Mesendoderm (in vitro differentiated cells): ENCODE measurements around the gene TRAPPC10.

ENCODE experiments used
- DNase-seq: peaks from one replicate; pipeline ENCODE4 v3.0.0; 2013
- H2AK5ac ChIP-seq: 2 replicates; pipeline ENCODE4 v1.6.1; 2013; ENCODE audit warnings: low read length, inconsistent platforms
- H2BK120ac ChIP-seq: 2 replicates; pipeline ENCODE4 v1.6.1; 2013; ENCODE audit warnings: low read depth, mild to moderate bottlenecking, low read length, moderate library complexity, mixed read lengths
- H2BK15ac ChIP-seq: replicated peaks from 2 replicates; pipeline ENCODE4 v1.6.1; 2013; ENCODE audit warnings: low read depth, mild to moderate bottlenecking, moderate library complexity
- H2BK5ac ChIP-seq: 2 replicates; pipeline ENCODE4 v1.6.1; 2013; ENCODE audit warnings: low read length, inconsistent platforms
- H3K18ac ChIP-seq: 2 replicates; pipeline ENCODE4 v1.6.1; 2013; ENCODE audit warnings: mild to moderate bottlenecking, low read length, mixed read lengths
- H3K23ac ChIP-seq: one replicate; pipeline ENCODE4 v1.6.1; 2013; ENCODE audit warnings: low read length
- H3K27ac ChIP-seq: 2 replicates; pipeline ENCODE4 v1.5.1; 2013; ENCODE audit warnings: low read depth, mild to moderate bottlenecking, inconsistent platforms, low read length, moderate library complexity
- H3K27me3 ChIP-seq: 2 replicates; pipeline ENCODE4 v1.6.1; 2013; ENCODE audit warnings: low read length, control low read depth, mild to moderate bottlenecking, inconsistent platforms; ENCODE audit not compliant: insufficient read depth, poor library complexity
- H3K36me3 ChIP-seq: 2 replicates; pipeline ENCODE4 v1.6.1; 2013; ENCODE audit warnings: low read length, inconsistent platforms; ENCODE audit not compliant: control insufficient read depth, insufficient read depth
- H3K4ac ChIP-seq: one replicate; pipeline ENCODE4 v1.6.1; 2013; ENCODE audit warnings: low read depth, mild to moderate bottlenecking, low read length, moderate library complexity
- H3K4me1 ChIP-seq: 2 replicates; pipeline ENCODE4 v1.6.1; 2013; ENCODE audit warnings: low read depth, low read length, inconsistent platforms; ENCODE audit not compliant: control insufficient read depth
- H3K4me2 ChIP-seq: 2 replicates; pipeline ENCODE4 v1.6.1; 2013; ENCODE audit warnings: low read length
- H3K4me3 ChIP-seq: 2 replicates; pipeline ENCODE4 v1.5.1; 2013; ENCODE audit warnings: mild to moderate bottlenecking, low read length
- H3K56ac ChIP-seq: one replicate; pipeline ENCODE4 v1.6.1; 2013; ENCODE audit warnings: low read length
- H3K79me1 ChIP-seq: 2 replicates; pipeline ENCODE4 v1.6.1; 2013; ENCODE audit warnings: low read length, inconsistent platforms
- H3K79me2 ChIP-seq: 2 replicates; pipeline ENCODE4 v1.6.1; 2013; ENCODE audit warnings: mild to moderate bottlenecking, low read length; ENCODE audit not compliant: control insufficient read depth, insufficient read depth
- H3K9ac ChIP-seq: 2 replicates; pipeline ENCODE4 v1.6.1; 2013; ENCODE audit warnings: low read length, inconsistent platforms
- H4K5ac ChIP-seq: one replicate; pipeline ENCODE4 v1.6.1; 2013; ENCODE audit warnings: low read length
- H4K8ac ChIP-seq: one replicate; pipeline ENCODE4 v1.6.1; 2013; ENCODE audit warnings: low read depth, mild to moderate bottlenecking, control low read depth, low read length, moderate library complexity
- WGBS: extraction: QIAGEN DNeasy Blood & Tissue Kit; methylation state at CpG from one replicate; pipeline ENCODE4 v1.1.7; 2013; ENCODE audit warnings: low lambda C conversion rate, missing lambda C conversion rate; ENCODE audit not compliant: insufficient coverage; ENCODE audit errors: extremely low coverage; 5-methylcytosine and 5-hydroxymethylcytosine counted together

The TRAPPC10 gene

DNA sequence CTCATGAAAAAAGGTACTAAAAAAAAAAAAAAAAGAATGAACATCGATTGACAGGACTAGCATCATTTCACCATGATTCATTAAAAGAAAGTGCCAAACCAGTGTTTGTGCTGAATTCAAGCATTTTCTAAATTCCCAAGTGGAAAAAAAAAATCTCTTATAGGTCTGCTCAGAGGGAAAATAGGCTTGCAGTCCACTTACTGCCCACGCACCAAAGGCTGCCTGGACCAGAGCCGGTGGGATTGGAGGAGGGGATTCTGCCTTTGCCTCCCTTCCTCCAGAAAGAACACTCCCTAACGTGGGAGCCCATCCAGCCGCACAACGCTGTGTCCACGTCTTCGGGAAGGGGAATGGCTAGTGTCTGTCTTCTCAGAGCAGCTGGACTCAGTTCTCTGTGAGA, 5.5 kb upstream of the TRAPPC10 start:
- WGBS = no CpG with 5 or more reads among the region's 8 CpGs
- H3K4me2 ChIP-seq = no peak overlapping the region
- no peak overlapping the region for H3K23ac ChIP-seq
- H4K8ac ChIP-seq = no peak overlapping the region
- no peaks in the 10 kb centered on the region for H3K36me3 ChIP-seq
- H3K4me3 ChIP-seq = no peak overlapping the region
- no peaks in the 10 kb centered on the region for H3K79me1 ChIP-seq
- peaks cover 5% of the 10 kb centered on the region for H3K4me1 ChIP-seq
- H3K79me2 ChIP-seq = no peaks in the 10 kb centered on the region
- H3K18ac ChIP-seq = no peak overlapping the region
- DNase-seq = no peak
- H3K27me3 ChIP-seq = no peaks in the 10 kb centered on the region
- no peak overlapping the region for H2AK5ac ChIP-seq
- no peak overlapping the region for H2BK5ac ChIP-seq
- H3K27ac ChIP-seq = no peak overlapping the region
- H4K5ac ChIP-seq = no peak overlapping the region
- no peak overlapping the region for H3K4ac ChIP-seq
- H2BK120ac ChIP-seq = no peak overlapping the region
- H2BK15ac ChIP-seq = no peak overlapping the region
- H3K56ac ChIP-seq = no peak overlapping the region
- no peak overlapping the region for H3K9ac ChIP-seq

DNA sequence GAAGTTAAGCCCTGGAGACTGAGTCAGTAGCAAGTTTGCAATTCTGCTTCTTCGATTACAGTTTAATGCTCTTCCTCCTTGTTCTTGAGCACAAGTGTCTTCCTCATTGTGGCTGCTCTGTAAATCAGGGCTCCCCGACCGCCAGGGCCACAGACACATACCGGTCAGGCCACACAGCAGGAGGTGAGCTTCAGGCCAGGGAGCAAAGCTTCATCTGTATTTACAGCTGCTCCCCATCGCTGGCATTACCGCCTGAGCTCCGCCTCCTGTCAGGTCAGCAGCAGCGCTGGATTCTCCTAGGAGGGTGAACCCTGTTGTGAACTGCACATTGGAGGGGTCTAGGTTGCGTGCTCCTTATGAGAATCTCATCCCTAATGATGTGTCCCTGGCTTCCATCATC, 1.7 kb upstream of the TRAPPC10 start:
- Histone ChIP-seq H3K4me1 (peaks cover 7% of the 10 kb centered on the region), H3K27ac (no peak overlapping the region), H3K4me2 (no peak overlapping the region), H4K8ac (no peak overlapping the region), H3K18ac (no peak overlapping the region), H2BK120ac (no peak overlapping the region), H4K5ac (no peak overlapping the region), H2AK5ac (no peak overlapping the region), H3K79me1 (peaks cover 4% of the 10 kb centered on the region), H3K56ac (peak overlapping the region; percentile 38), H3K27me3 (no peaks in the 10 kb centered on the region), H3K23ac (no peak overlapping the region), H2BK15ac (no peak overlapping the region), H3K79me2 (peaks cover 23% of the 10 kb centered on the region), H3K4me3 (no peak overlapping the region), H3K36me3 (no peaks in the 10 kb centered on the region), H2BK5ac (no peak overlapping the region), H3K9ac (no peak overlapping the region), H3K4ac (no peak overlapping the region)
- no CpG with 5 or more reads among the region's 9 CpGs for WGBS
- peak; percentile 58 for DNase-seq

DNA sequence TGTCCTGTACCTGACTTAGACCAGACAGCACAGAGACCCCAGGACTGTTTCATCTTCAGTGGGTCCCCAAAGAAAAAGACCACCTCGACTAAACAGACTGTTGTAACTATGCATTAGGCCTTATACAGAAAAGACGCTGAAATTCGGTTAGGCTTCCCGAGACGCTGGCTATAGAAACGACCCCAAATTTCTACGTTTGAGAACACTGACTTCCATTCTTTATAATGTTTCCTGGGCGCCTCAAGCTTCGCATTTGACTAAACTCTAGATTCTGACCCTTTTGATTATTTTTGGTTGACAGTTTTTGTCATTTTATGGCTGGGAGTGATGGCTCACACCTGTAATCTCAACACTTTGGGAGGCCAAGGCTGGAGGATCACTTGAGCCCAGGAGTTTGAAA, 986 bp upstream of the TRAPPC10 start:
- H4K5ac ChIP-seq = no peak overlapping the region
- no peak overlapping the region for H3K23ac ChIP-seq
- no CpG with 5 or more reads among the region's 9 CpGs for WGBS
- H3K36me3 ChIP-seq = no peaks in the 10 kb centered on the region
- H2AK5ac ChIP-seq = no peak overlapping the region
- H2BK120ac ChIP-seq = peak overlapping the region; percentile 4
- H3K4me2 ChIP-seq = peak overlapping the region; percentile 13
- H3K56ac ChIP-seq = peak overlapping the region; percentile 52
- H3K79me2 ChIP-seq = peaks cover 30% of the 10 kb centered on the region
- H3K9ac ChIP-seq = peak overlapping the region; percentile 92
- H3K18ac ChIP-seq = peak overlapping the region; percentile 99
- no peaks in the 10 kb centered on the region for H3K27me3 ChIP-seq
- no peak overlapping the region for H2BK15ac ChIP-seq
- DNase-seq = no peak
- H3K79me1 ChIP-seq = peaks cover 6% of the 10 kb centered on the region
- peak overlapping the region; percentile 17 for H3K27ac ChIP-seq
- no peak overlapping the region for H4K8ac ChIP-seq
- H2BK5ac ChIP-seq = no peak overlapping the region
- peaks cover 7% of the 10 kb centered on the region for H3K4me1 ChIP-seq
- H3K4me3 ChIP-seq = no peak overlapping the region
- no peak overlapping the region for H3K4ac ChIP-seq

DNA sequence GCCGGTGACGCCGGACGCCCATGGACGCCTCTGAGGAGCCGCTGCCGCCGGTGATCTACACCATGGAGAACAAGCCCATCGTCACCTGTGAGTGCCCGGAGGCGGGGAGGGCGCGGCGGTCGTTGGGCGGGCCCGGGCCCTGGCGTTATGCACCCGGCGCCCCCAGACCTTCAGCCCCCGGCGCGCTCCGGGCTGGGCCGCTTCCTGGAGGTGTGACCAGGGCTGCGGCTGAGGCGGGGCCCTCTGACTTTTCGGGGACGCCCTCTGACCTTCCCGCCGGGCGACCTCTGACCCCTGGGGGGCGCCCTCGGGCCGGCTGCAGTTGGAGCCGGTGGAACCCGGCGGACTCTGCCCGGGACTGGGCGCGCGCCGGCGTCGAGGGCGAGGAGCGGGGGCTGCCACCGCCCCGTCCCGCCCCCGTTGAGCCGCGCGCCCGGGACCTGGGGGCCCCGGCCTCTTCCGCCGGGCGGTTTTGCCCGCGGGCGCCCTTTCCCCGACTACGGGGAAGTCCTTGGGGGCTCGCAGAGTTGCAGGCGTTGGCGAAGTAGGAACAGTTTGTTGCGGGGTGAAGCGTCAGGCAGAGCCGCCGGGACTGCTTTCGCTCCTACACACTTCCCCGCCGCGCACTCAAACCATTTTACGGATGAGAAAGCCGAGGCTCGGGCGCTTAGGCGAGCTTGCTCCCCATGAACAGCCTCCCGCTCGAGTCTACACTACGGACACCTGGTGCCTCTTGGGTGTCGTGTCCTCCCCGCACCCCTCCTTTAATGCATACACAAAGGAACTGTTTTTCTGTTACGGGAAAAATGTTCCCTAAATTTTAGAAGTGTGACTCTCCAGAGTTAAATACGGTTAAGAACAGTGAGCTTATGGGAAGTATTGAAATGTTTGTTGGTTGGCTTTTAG, 618 bp downstream of the TRAPPC10 start:
- Histone ChIP-seq H3K27me3 (no peaks in the 10 kb centered on the region), H3K4me1 (peaks cover 7% of the 10 kb centered on the region), H3K56ac (peak overlapping the region; percentile 88), H3K18ac (peak overlapping the region; percentile 99), H4K8ac (peak overlapping the region; percentile 97), H3K9ac (peak overlapping the region; percentile 85), H3K4me2 (peak overlapping the region; percentile 87), H3K36me3 (no peaks in the 10 kb centered on the region), H3K27ac (peak overlapping the region; percentile 95), H3K79me2 (peaks cover 42% of the 10 kb centered on the region), H2BK15ac (no peak overlapping the region), H3K79me1 (peaks cover 10% of the 10 kb centered on the region), H3K4me3 (peak overlapping the region; percentile 85), H2BK120ac (peak overlapping the region; percentile 50), H4K5ac (no peak overlapping the region), H3K23ac (no peak overlapping the region), H2AK5ac (no peak overlapping the region), H3K4ac (peak overlapping the region; percentile 88), H2BK5ac (no peak overlapping the region)
- peak; percentile 84 for DNase-seq
- no CpG with 5 or more reads among the region's 87 CpGs for WGBS

DNA sequence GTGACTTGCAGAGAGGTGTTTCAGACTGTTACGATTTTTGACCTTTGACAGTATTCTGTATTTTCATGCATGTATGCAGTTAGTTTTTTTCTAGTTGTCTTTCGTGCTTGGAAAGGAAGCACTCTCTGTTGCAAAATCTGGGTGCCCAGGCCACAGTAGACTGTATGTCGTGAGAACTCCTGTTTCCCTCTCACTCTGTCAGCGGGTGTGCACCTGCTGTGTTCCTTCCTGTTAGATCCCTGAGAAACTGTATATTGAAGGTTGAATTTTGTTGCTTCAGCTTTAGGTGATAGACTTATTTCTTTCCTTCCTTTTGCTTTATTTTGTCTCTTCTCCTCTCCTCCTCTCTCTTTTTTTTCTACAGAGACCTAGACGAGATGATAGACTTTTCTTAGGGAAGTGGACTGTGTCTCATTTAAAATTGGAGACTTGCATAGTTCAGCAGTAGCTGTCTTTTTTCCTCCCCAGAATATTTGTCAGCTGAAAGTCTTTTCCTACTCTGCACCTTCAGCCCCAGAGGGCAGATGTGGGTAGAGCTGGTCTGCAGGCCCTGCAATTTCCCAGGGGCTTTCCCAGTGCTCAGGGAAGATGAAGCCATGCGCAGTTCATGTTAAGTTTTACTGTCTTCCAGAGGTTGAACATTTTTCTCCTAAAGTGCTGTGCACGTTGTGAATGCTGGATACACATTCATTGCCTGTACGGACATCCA, 1.4 kb downstream of the TRAPPC10 start:
- WGBS = no CpG with 5 or more reads among the region's 8 CpGs
- DNase-seq = peak; percentile 38
- peaks cover 7% of the 10 kb centered on the region for H3K4me1 ChIP-seq

More for the DNA sequence above, 1.4 kb downstream of the TRAPPC10 start:
- H3K18ac ChIP-seq = no peak overlapping the region
- no peak overlapping the region for H2BK5ac ChIP-seq
- H4K8ac ChIP-seq = no peak overlapping the region
- no peak overlapping the region for H3K23ac ChIP-seq
- peak overlapping the region; percentile 88 for H3K56ac ChIP-seq
- H3K27ac ChIP-seq = no peak overlapping the region
- no peak overlapping the region for H4K5ac ChIP-seq
- H2BK120ac ChIP-seq = no peak overlapping the region
- peak overlapping the region; percentile 85 for H3K4me3 ChIP-seq
- H3K9ac ChIP-seq = peak overlapping the region; percentile 85
- no peaks in the 10 kb centered on the region for H3K36me3 ChIP-seq
- H2AK5ac ChIP-seq = no peak overlapping the region
- H3K27me3 ChIP-seq = no peaks in the 10 kb centered on the region
- peak overlapping the region; percentile 87 for H3K4me2 ChIP-seq
- H3K79me1 ChIP-seq = peaks cover 10% of the 10 kb centered on the region
- peaks cover 47% of the 10 kb centered on the region for H3K79me2 ChIP-seq
- no peak overlapping the region for H2BK15ac ChIP-seq
- H3K4ac ChIP-seq = no peak overlapping the region
